ENCODE data around the gene GHRL.
"Not testable (repeated sequence)": the region's sequence is repeated elsewhere in the genome, so short reads cannot be mapped to it uniquely, and the experiment has no call there.

- TF ChIP-seq POLR2A, POLR2AphosphoS5 (IDR thresholded peaks at IDR 0.05; ENCODE audit: low read depth, low read length): not testable (repeated sequence)
Observed at GRCh38 chr3:10298064-10298463, 5.3 kb upstream of the GHRL start.
